Neural cell (in vitro differentiated cells): ENCODE measurements around the gene NPHP4. TPM values are rescaled to one million over a fixed set of nuclear protein-coding genes. Genes with fewer than 3 reads are reported as not detected.

Experiments used
- H2AFZ ChIP-seq: fragments of 200-600, 300-800 bp; sonication (generic), shearing (Covaris generic); 2 replicates; pipeline ENCODE4 v1.6.0; 2014; ENCODE audit warnings: low read depth, mild to moderate bottlenecking, antibody characterized with exemption, low read length, moderate library complexity
- H3F3A ChIP-seq: fragments of 200-600 bp; shearing (Covaris generic); 2 replicates; pipeline ENCODE4 v1.6.1; 2016; ENCODE audit warnings: mild to moderate bottlenecking, moderate library complexity, mixed read lengths, antibody characterized with exemption, low read length; ENCODE audit not compliant: insufficient read depth, poor library complexity, severe bottlenecking
- H3K27ac ChIP-seq: fragments of 200-600, 300-800 bp; sonication (generic), shearing (Covaris generic); 2 replicates; pipeline ENCODE4 v1.5.1; 2014; ENCODE audit warnings: mild to moderate bottlenecking, low read length, moderate library complexity
- H3K27me3 ChIP-seq: fragments of 300-800, 200-600 bp; sonication (generic), shearing (Covaris generic); 2 replicates; pipeline ENCODE4 v1.6.0; 2014; ENCODE audit warnings: mild to moderate bottlenecking, low read depth, low read length, moderate library complexity; ENCODE audit not compliant: insufficient read depth
- H3K36me3 ChIP-seq: fragments of 300-800, 200-600 bp; sonication (generic), shearing (Covaris generic); 2 replicates; pipeline ENCODE4 v1.5.1; 2014; ENCODE audit warnings: mild to moderate bottlenecking, antibody characterized with exemption, low read length, moderate library complexity; ENCODE audit not compliant: insufficient read depth
- H3K4me2 ChIP-seq: fragments of 300-800, 200-600 bp; sonication (generic), shearing (Covaris generic); 2 replicates; pipeline ENCODE4 v1.6.0; 2014; ENCODE audit warnings: mild to moderate bottlenecking, low read length
- H3K4me3 ChIP-seq: fragments of 300-800, 200-600 bp; sonication (generic), shearing (Covaris generic); 2 replicates; pipeline ENCODE4 v1.5.1; 2014; ENCODE audit warnings: mild to moderate bottlenecking, low read length, moderate library complexity
- H3K79me2 ChIP-seq: fragments of 200-600 bp; shearing (Covaris generic); replicated peaks from 2 replicates; pipeline ENCODE4 v1.6.0; 2014; ENCODE audit warnings: mild to moderate bottlenecking, low read length, moderate library complexity; ENCODE audit not compliant: insufficient read depth
- H3K9ac ChIP-seq: fragments of 300-800, 200-600 bp; sonication (generic), shearing (Covaris generic); 2 replicates; pipeline ENCODE4 v1.6.1; 2016; ENCODE audit warnings: mild to moderate bottlenecking, low read length, mixed read lengths
- H3K9me2 ChIP-seq: fragments of 200-600 bp; shearing (Covaris generic); 2 replicates; pipeline ENCODE4 v1.6.1; 2016; ENCODE audit warnings: mild to moderate bottlenecking, low read length, mixed read lengths; ENCODE audit not compliant: insufficient read depth
- H3K9me3 ChIP-seq: fragments of 200-600, 300-800 bp; sonication (generic), shearing (Covaris generic); 2 replicates; pipeline ENCODE4 v1.6.1; 2016; ENCODE audit warnings: mild to moderate bottlenecking, mixed run types, low read length, moderate library complexity, mixed read lengths
- H4K20me1 ChIP-seq: fragments of 200-600 bp; shearing (Covaris generic); 2 replicates; pipeline ENCODE4 v1.6.1; 2016; ENCODE audit warnings: mild to moderate bottlenecking, mixed run types; ENCODE audit not compliant: insufficient read depth
- CTCF ChIP-seq: fragments of 450-650 bp; IDR thresholded peaks from 2 replicates; pipeline ENCODE4 v1.5.1; 2014; ENCODE audit warnings: antibody characterized with exemption, mild to moderate bottlenecking, moderate library complexity; ENCODE audit not compliant: poor library complexity, severe bottlenecking
- EP300 ChIP-seq: fragments of 450-650 bp; conservative IDR thresholded peaks from 2 replicates; pipeline ENCODE4 v1.6.1; 2014; ENCODE audit warnings: antibody characterized with exemption, mild to moderate bottlenecking, moderate library complexity; ENCODE audit not compliant: poor library complexity, severe bottlenecking
- EZH2 ChIP-seq: fragments of 200-600, 300-800 bp; shearing (Covaris generic), sonication (generic); IDR thresholded peaks from 2 replicates; pipeline ENCODE4 v1.6.1; 2014; ENCODE audit warnings: antibody characterized with exemption, low read length, borderline replicate concordance, mild to moderate bottlenecking; ENCODE audit not compliant: insufficient read depth, poor library complexity, severe bottlenecking
- MXI1 ChIP-seq: fragments of 450-650 bp; conservative IDR thresholded peaks from 2 replicates; pipeline ENCODE4 v1.6.1; 2014; ENCODE audit warnings: antibody characterized with exemption, mild to moderate bottlenecking; ENCODE audit not compliant: poor library complexity, severe bottlenecking
- POLR2AphosphoS5 ChIP-seq: IDR thresholded peaks from 2 replicates; pipeline ENCODE4 v1.6.1; 2012
- RAD21 ChIP-seq: fragments of 450-650 bp; conservative IDR thresholded peaks from 2 replicates; pipeline ENCODE4 v1.6.1; 2014; ENCODE audit warnings: antibody characterized with exemption, mild to moderate bottlenecking, moderate library complexity
- REST ChIP-seq: IDR thresholded peaks from 2 replicates; pipeline ENCODE4 v1.6.1; 2012; ENCODE audit warnings: borderline replicate concordance
- SMC3 ChIP-seq: fragments of 450-650 bp; conservative IDR thresholded peaks from 2 replicates; pipeline ENCODE4 v1.6.1; 2014; ENCODE audit warnings: antibody characterized with exemption, mild to moderate bottlenecking, moderate library complexity; ENCODE audit not compliant: poor library complexity
- TAF1 ChIP-seq: IDR thresholded peaks from 2 replicates; pipeline ENCODE4 v1.6.1; 2012; ENCODE audit warnings: low read depth
- polyA plus RNA-seq: library from polyadenylated mRNA; depleted of rRNA; stranded (reverse); fragments of >200 nt; gene quantifications from 2 replicates; pipeline ENCODE4 v1.2.3, GENCODE V29; 2014

NPHP4 gene
- polyA plus RNA-seq, 1 donor from 2014 or later = 17.1 TPM

- no peaks in the 10 kb centered on the region for H4K20me1 ChIP-seq
- H3K36me3 ChIP-seq = no peaks in the 10 kb centered on the region
- no peak overlapping the region for H3K27ac ChIP-seq
Measured at GRCh38 chr1:5887971-5888361, 104.3 kb downstream of the NPHP4 start.

GRCh38 chr1:5887349-5887970 is 104.8 kb downstream of the NPHP4 start:
- Histone ChIP-seq H2AFZ (no peak overlapping the region), H3F3A (no peaks in the 10 kb centered on the region), H3K4me3 (no peak overlapping the region), H3K36me3 (no peaks in the 10 kb centered on the region), H3K4me2 (no peak overlapping the region), H3K9me2 (no peaks in the 10 kb centered on the region), H4K20me1 (no peaks in the 10 kb centered on the region), H3K9ac (no peak overlapping the region), H3K27me3 (no peaks in the 10 kb centered on the region), H3K79me2 (no peaks in the 10 kb centered on the region), H3K27ac (no peak overlapping the region), H3K9me3 (no peaks in the 10 kb centered on the region)
- no peak for TF ChIP-seq EZH2
- TF ChIP-seq POLR2AphosphoS5 = no peak
- no peak for TF ChIP-seq TAF1
- TF ChIP-seq SMC3 = no peak
- TF ChIP-seq REST = no peak
- no peak for TF ChIP-seq CTCF
- no peak for TF ChIP-seq EP300
- TF ChIP-seq RAD21 = no peak
- TF ChIP-seq MXI1 = no peak

More at GRCh38 chr1:5887971-5888361, 104.3 kb downstream of the NPHP4 start:
- Histone ChIP-seq H3K9me2 (no peaks in the 10 kb centered on the region), H3K4me3 (no peak overlapping the region), H2AFZ (no peak overlapping the region), H3F3A (no peaks in the 10 kb centered on the region), H3K9ac (no peak overlapping the region), H3K79me2 (no peaks in the 10 kb centered on the region), H3K27me3 (no peaks in the 10 kb centered on the region), H3K4me2 (no peak overlapping the region), H3K9me3 (no peaks in the 10 kb centered on the region)
- no peak for TF ChIP-seq RAD21
